Measurements from ENCODE around the gene DLGAP1. TPM values are rescaled to one million over a fixed set of nuclear protein-coding genes. Genes with fewer than 3 reads are reported as not detected.
A peak's percentile ranks its signal among the peaks of the same experiment; 100 is the strongest.

The DLGAP1 gene
- total and polyA plus RNA-seq, 2 of the 8 experiments (the other 6 are each of a cell fraction or from before 2014, with no cell fraction given): 11.8 to 16.9 TPM

GRCh38 chr18:3520230-3521085, 934.6 kb downstream of the DLGAP1 start:
- FAIRE-seq (no peak), DNase-seq (ENCODE audit: low read depth in 1 of 2, low spot score in 2 of 2) (no peak)
- Histone ChIP-seq H2BK20ac (ENCODE audit: low read length) (peak overlapping the region; percentile 49; the same call in 1 of the 2 replicates), H3K18ac (ENCODE audit: extremely low read depth, low read length) (peak overlapping the region; percentile 5; the same call in 1 of the 2 replicates), H3K79me1 (ENCODE audit: low read depth, low read length) (no peaks in the 10 kb centered on the region), H3K79me2 (ENCODE audit: control insufficient read depth in 1 of 2, insufficient read depth in 2 of 2, low read length in 2 of 2) (no peaks in the 10 kb centered on the region), H3K4me3 (ENCODE audit: extremely low read depth in 1 of 4, insufficient read depth in 2 of 4, low read depth in 3 of 4, low read length in 4 of 4) (no peak overlapping the region), H2AK5ac (ENCODE audit: low read depth, low read length) (no peak overlapping the region), H3K14ac (ENCODE audit: insufficient read length) (no peak overlapping the region), H2BK12ac (ENCODE audit: low read depth, low read length) (peak overlapping the region; percentile 82), H3K36me3 (ENCODE audit: control insufficient read depth in 2 of 4, insufficient read depth in 4 of 4, low read length in 3 of 4) (no peaks in the 10 kb centered on the region; a peak in 1 of 8 replicates), H3K9ac (replicated peaks in 1 of 4; ENCODE audit: extremely low read depth in 1 of 4, low read depth in 3 of 4, low read length in 3 of 4) (0 out of 7 replicates have a peak overlapping the region, but pooled peaks of 1 of the 4 experiments have one; percentile 4), H3K27me3 (replicated peaks in 1 of 4; ENCODE audit: control insufficient read depth in 3 of 4, extremely low read depth in 1 of 4, insufficient read depth in 3 of 4, low read length in 3 of 4) (no peaks in the 10 kb centered on the region; a peak in 1 of 7 replicates), H4K91ac (replicated peaks; ENCODE audit: insufficient read length, low read length) (peak overlapping the region; percentile 45), H3K4me2 (ENCODE audit: insufficient read depth in 1 of 2, low read depth in 2 of 2, low read length in 2 of 2) (no peak overlapping the region), H3K23me2 (ENCODE audit: low read depth, low read length) (no peaks in the 10 kb centered on the region; the same call in 1 of the 2 replicates), H4K8ac (ENCODE audit: extremely low read depth, insufficient read depth, low read length) (no peak overlapping the region), H3K23ac (ENCODE audit: insufficient read length) (no peak overlapping the region), H3K56ac (replicated peaks; ENCODE audit: insufficient read length, low read depth, low read length) (no peak overlapping the region), H4K5ac (ENCODE audit: insufficient read length, low read depth, low read length) (no peak overlapping the region), H2BK120ac (replicated peaks; ENCODE audit: low read depth, low read length) (no peak overlapping the region), H3K4ac (replicated peaks; ENCODE audit: insufficient read length, low read depth, low read length) (peak overlapping the region; percentile 15), H2BK15ac (ENCODE audit: low read length) (peak overlapping the region; percentile 73; the same call in 1 of the 2 replicates), H3K4me1 (replicated peaks in 1 of 4; ENCODE audit: control insufficient read depth in 3 of 4, insufficient read depth in 4 of 4, low read length in 3 of 4) (peaks cover 0 to 7% (median 5%) of the 10 kb centered on the region in 4 experiments; a peak in 5 of 7 replicates), H3K27ac (ENCODE audit: low read depth, low read length) (no peak overlapping the region), H3K9me3 (ENCODE audit: insufficient read depth in 2 of 2, low read depth in 1 of 2, low read length in 1 of 2) (peaks cover 5 to 6% of the 10 kb centered on the region in 2 experiments; a peak in 2 of 4 replicates), H2AFZ (ENCODE audit: low read length) (0 out of 2 replicates have a peak overlapping the region, but pooled peaks have one; percentile 55), H2BK5ac (ENCODE audit: low read depth, low read length) (no peak overlapping the region; the same call in 1 of the 2 replicates), H4K20me1 (replicated peaks in 1 of 2; ENCODE audit: control insufficient read depth in 1 of 2, insufficient read depth in 2 of 2, low read length in 2 of 2) (no peaks in the 10 kb centered on the region)
- CTCF ChIA-PET (ENCODE audit: partially characterized antibody): interaction anchor here (0.6 to 3.0 kb wide), 8 partner anchors 11 to 238 kb away, joined by 3 to 13 read pairs (median 3); no protein-coding TSS in a partner anchor
- TF ChIP-seq YY1 (IDR thresholded peaks at IDR 0.05; ENCODE audit: low read depth, low read length) (no peak), SP4 (IDR thresholded peaks at IDR 0.05; ENCODE audit: low read length) (no peak), ASH2L (IDR thresholded peaks at IDR 0.05; ENCODE audit: low read length) (no peak), BACH1 (IDR thresholded peaks at IDR 0.05; ENCODE audit: low read length) (no peak), BCL11A (IDR thresholded peaks at IDR 0.05; ENCODE audit: low read depth in 2 of 2, low read length in 2 of 2) (no peak), RAD21 (IDR thresholded peaks at IDR 0.05 in 1 of 2, conservative IDR thresholded peaks at IDR 0.05 in 1 of 2; ENCODE audit: low read depth in 2 of 2, low read length in 2 of 2) (no peak), TBP (IDR thresholded peaks at IDR 0.05; ENCODE audit: low read depth, low read length) (no peak), NANOG (IDR thresholded peaks at IDR 0.05; ENCODE audit: insufficient read depth, low read depth, low read length, poor library complexity, severe bottlenecking) (no peak), GTF2F1 (IDR thresholded peaks at IDR 0.05; ENCODE audit: borderline replicate concordance, low read depth, low read length) (no peak)
- POLR2A ChIA-PET (ENCODE audit: partially characterized antibody): no interaction called here
- 75% methylated on average over 11 of the region's 11 CpGs; no CpG with 5 or more reads in 1 of the 2 experiments for WGBS, 2 experiments (ENCODE audit: extremely low coverage in 1 of 2, insufficient coverage in 1 of 2, insufficient read length in 1 of 2, insufficient replicate concordance in 2 of 2, low coverage in 1 of 2, low lambda C conversion rate in 2 of 2, missing lambda C conversion rate in 1 of 2)
